ENCODE measurements around the gene GSG1L.

The GSG1L gene

GRCh38 chr16:27784351-27785306 lies 278.9 kb downstream of the GSG1L start:
- no peak for DNase-seq (ENCODE audit: low read depth in 1 of 2, low spot score in 1 of 2)
- H3K27ac ChIP-seq (replicated peaks) = no peak overlapping the region
- H3K4me3 ChIP-seq (replicated peaks; ENCODE audit: insufficient read depth, low read length) = no peak overlapping the region
- no peak for TF ChIP-seq CTCF (IDR thresholded peaks at IDR 0.05; ENCODE audit: insufficient read depth, low read length)
- no peak for TF ChIP-seq SPI1 (IDR thresholded peaks at IDR 0.05; ENCODE audit: borderline replicate concordance, low read depth)
- TF ChIP-seq GABPA (IDR thresholded peaks at IDR 0.05; ENCODE audit: low read depth) = no peak
- no peak for TF ChIP-seq POLR2AphosphoS5 (IDR thresholded peaks at IDR 0.05; ENCODE audit: low read depth)
- no peak for TF ChIP-seq REST (IDR thresholded peaks at IDR 0.05; ENCODE audit: insufficient replicate concordance, low read depth)
- H3K27me3 ChIP-seq (ENCODE audit: insufficient read depth, poor library complexity, severe bottlenecking) = no peaks in the 10 kb centered on the region

GRCh38 chr16:27781981-27782880 lies 281.3 kb downstream of the GSG1L start:
- Histone ChIP-seq H3K27me3 (ENCODE audit: insufficient read depth, poor library complexity, severe bottlenecking) (no peaks in the 10 kb centered on the region), H3K4me3 (replicated peaks; ENCODE audit: insufficient read depth, low read length) (no peak overlapping the region)
- TF ChIP-seq SPI1 (IDR thresholded peaks at IDR 0.05; ENCODE audit: borderline replicate concordance, low read depth) (no peak), POLR2AphosphoS5 (IDR thresholded peaks at IDR 0.05; ENCODE audit: low read depth) (no peak), CTCF (IDR thresholded peaks at IDR 0.05; ENCODE audit: insufficient read depth, low read length) (no peak), GABPA (IDR thresholded peaks at IDR 0.05; ENCODE audit: low read depth) (no peak), REST (IDR thresholded peaks at IDR 0.05; ENCODE audit: insufficient replicate concordance, low read depth) (no peak)

GRCh38 chr16:27781195-27781524 lies 282.4 kb downstream of the GSG1L start:
- TF ChIP-seq SPI1 (IDR thresholded peaks at IDR 0.05; ENCODE audit: borderline replicate concordance, low read depth) = no peak
- no peak for TF ChIP-seq GABPA (IDR thresholded peaks at IDR 0.05; ENCODE audit: low read depth)
- DNase-seq (ENCODE audit: low read depth in 1 of 2, low spot score in 1 of 2) = no peak
- no peak overlapping the region for H3K27ac ChIP-seq (replicated peaks)
- H3K27me3 ChIP-seq (ENCODE audit: insufficient read depth, poor library complexity, severe bottlenecking) = no peaks in the 10 kb centered on the region
- H3K4me3 ChIP-seq (replicated peaks; ENCODE audit: insufficient read depth, low read length) = no peak overlapping the region

More at GRCh38 chr16:27781981-27782880, 281.3 kb downstream of the GSG1L start:
- DNase-seq (ENCODE audit: low read depth in 1 of 2, low spot score in 1 of 2) = no peak
- no peak overlapping the region for H3K27ac ChIP-seq (replicated peaks)

Data from HL-60 (cell line).